Caco-2 (cell line): ENCODE data around the gene DHRSX. TPM values are rescaled to one million over a fixed set of nuclear protein-coding genes. Genes with fewer than 3 reads are reported as not detected.

ENCODE experiments used
- BruUV-seq: library from RNA; stranded (reverse); fragments of 400-500 nt; replicated peaks from 2 replicates; lab custom pipeline; 2021; lab: Mats Ljungman, UMichigan
- CTCF ChIA-PET: fragments of 300-600 bp; sonication (Branson Sonifier 250); formaldehyde crosslinking; loops from one replicate; lab custom pipeline; 2022; ENCODE audit warnings: antibody characterized with exemption; lab: Charles Lee
- POLR2A ChIA-PET: fragments of 300-600 bp; sonication (Branson Sonifier 250); formaldehyde crosslinking; loops from one replicate; lab custom pipeline; 2022; ENCODE audit warnings: antibody characterized with exemption; lab: Charles Lee
- DNase-seq, 2 experiments: peaks; one replicate each; pipeline versions ENCODE4 v3.0.0 to v3.0.0-alpha.2; 2020 to 2022
- H3K27me3 ChIP-seq: replicated peaks from 2 replicates; pipeline ENCODE4 v1.6.0; 2011; ENCODE audit warnings: low read length; ENCODE audit not compliant: control insufficient read depth, insufficient read depth
- H3K36me3 ChIP-seq: 2 replicates; pipeline ENCODE4 v1.5.1; 2011; ENCODE audit warnings: low read length; ENCODE audit not compliant: control insufficient read depth, insufficient read depth
- H3K4me1 ChIP-seq: fragments of 250-450 bp; sonication (Bioruptor Pico); 2 replicates; pipeline ENCODE4 v1.5.1; 2020; ENCODE audit warnings: mild to moderate bottlenecking
- H3K4me3 ChIP-seq: 2 replicates; pipeline ENCODE4 v1.5.1; 2011; ENCODE audit warnings: low read depth, mild to moderate bottlenecking, control low read depth, low read length
- H3K9me3 ChIP-seq: fragments of 250-450 bp; sonication (Bioruptor Pico); 2 replicates; pipeline ENCODE4 v1.5.1; 2020; ENCODE audit warnings: mild to moderate bottlenecking, moderate library complexity
- H3K27ac Mint-ChIP-seq: one replicate; pipeline ENCODE4 v1.8.0; 2022; ENCODE audit warnings: mixed read lengths; ENCODE audit not compliant: unreplicated experiment
- H3K27me3 Mint-ChIP-seq: one replicate; pipeline ENCODE4 v1.8.0; 2022; ENCODE audit warnings: mixed read lengths; ENCODE audit not compliant: insufficient read depth, unreplicated experiment
- H3K36me3 Mint-ChIP-seq: one replicate; pipeline ENCODE4 v1.8.0; 2022; ENCODE audit warnings: mild to moderate bottlenecking, mixed read lengths; ENCODE audit not compliant: insufficient read depth, unreplicated experiment
- H3K4me1 Mint-ChIP-seq: one replicate; pipeline ENCODE4 v1.8.0; 2022; ENCODE audit warnings: low read depth, mixed read lengths; ENCODE audit not compliant: unreplicated experiment
- H3K4me3 Mint-ChIP-seq: one replicate; pipeline ENCODE4 v1.8.0; 2022; ENCODE audit warnings: mild to moderate bottlenecking, moderate library complexity, mixed read lengths; ENCODE audit not compliant: unreplicated experiment
- H3K9me3 Mint-ChIP-seq: one replicate; pipeline ENCODE4 v1.8.0; 2022; ENCODE audit warnings: mixed read lengths; ENCODE audit not compliant: unreplicated experiment
- intact Hi-C: fragments of 100-400 bp; cut with micrococcal nuclease; formaldehyde crosslinking; loops from one replicate; pipeline ENCODE4 v1.10.0; 2022; ENCODE audit not compliant: unreplicated experiment
- total RNA-seq: library from RNA; stranded (reverse); gene quantifications from 2 replicates; pipeline ENCODE4 v1.2.3, GENCODE V29; 2022
- TF ChIP-seq, protein P1 (sequence below), 2 experiments: fragments of 200-600 bp in 1 of 2; IDR thresholded peaks; 1 replicate in 1 of 2; 2 replicates in 1 of 2; pipeline versions ENCODE4 v1.5.1 to v1.8.0; 2011 to 2022; ENCODE audit warnings: antibody characterized with exemption in 1 of 2, control low read depth in 1 of 2, inconsistent platforms in 1 of 2, low read depth in 1 of 2, low read length in 1 of 2, mild to moderate bottlenecking in 1 of 2, moderate library complexity in 1 of 2; ENCODE audit not compliant: insufficient read depth in 1 of 2, severe bottlenecking in 1 of 2, unreplicated experiment in 1 of 2

DHRSX gene
- total RNA-seq, 1 experiment from 2014 or later: 64.1 TPM

DNA sequence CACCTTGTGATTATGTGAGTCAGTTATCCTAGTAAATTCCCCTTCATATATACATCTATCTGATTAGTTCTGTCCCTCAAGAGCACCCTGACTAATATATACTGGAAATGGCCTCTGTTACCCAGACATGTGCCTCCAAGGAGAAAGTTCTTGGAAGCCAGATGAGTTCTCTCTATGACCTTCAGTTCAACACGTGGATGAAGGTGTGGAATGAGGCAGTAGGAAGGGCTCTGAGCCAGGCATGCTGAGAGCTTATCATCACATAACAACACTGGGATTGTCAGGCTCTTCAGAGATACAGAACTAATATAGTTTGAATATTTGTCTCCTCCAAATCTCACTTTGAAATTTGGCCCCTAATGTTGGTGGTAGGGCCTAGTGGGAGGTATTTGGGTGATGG lies 44.4 kb upstream of the DHRSX start:
- H3K27me3 ChIP-seq: no peaks in the 10 kb centered on the region
- TF ChIP-seq, protein P1, sequence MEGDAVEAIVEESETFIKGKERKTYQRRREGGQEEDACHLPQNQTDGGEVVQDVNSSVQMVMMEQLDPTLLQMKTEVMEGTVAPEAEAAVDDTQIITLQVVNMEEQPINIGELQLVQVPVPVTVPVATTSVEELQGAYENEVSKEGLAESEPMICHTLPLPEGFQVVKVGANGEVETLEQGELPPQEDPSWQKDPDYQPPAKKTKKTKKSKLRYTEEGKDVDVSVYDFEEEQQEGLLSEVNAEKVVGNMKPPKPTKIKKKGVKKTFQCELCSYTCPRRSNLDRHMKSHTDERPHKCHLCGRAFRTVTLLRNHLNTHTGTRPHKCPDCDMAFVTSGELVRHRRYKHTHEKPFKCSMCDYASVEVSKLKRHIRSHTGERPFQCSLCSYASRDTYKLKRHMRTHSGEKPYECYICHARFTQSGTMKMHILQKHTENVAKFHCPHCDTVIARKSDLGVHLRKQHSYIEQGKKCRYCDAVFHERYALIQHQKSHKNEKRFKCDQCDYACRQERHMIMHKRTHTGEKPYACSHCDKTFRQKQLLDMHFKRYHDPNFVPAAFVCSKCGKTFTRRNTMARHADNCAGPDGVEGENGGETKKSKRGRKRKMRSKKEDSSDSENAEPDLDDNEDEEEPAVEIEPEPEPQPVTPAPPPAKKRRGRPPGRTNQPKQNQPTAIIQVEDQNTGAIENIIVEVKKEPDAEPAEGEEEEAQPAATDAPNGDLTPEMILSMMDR (IDR thresholded peaks at IDR 0.05; ENCODE audit: insufficient read depth in 1 of 2, low read depth in 1 of 2, low read length in 1 of 2, severe bottlenecking in 1 of 2, unreplicated experiment in 1 of 2): no peak
- no peak overlapping the region for H3K4me3 ChIP-seq
- no peaks in the 10 kb centered on the region for H3K27me3 Mint-ChIP-seq
- H3K36me3 ChIP-seq: no peaks in the 10 kb centered on the region
- H3K27ac Mint-ChIP-seq: no peak overlapping the region
- H3K4me1 ChIP-seq: no peaks in the 10 kb centered on the region
- intact Hi-C loops: no loop called here
- H3K9me3 ChIP-seq: no peaks in the 10 kb centered on the region
- BruUV-seq: no TSS peak
- peaks cover 8% of the 10 kb centered on the region for H3K4me1 Mint-ChIP-seq
- H3K36me3 Mint-ChIP-seq: peaks cover 6% of the 10 kb centered on the region
- DNase-seq: no peak
- ChIA-PET CTCF (no interaction called here), POLR2A (no interaction called here)
- H3K9me3 Mint-ChIP-seq: peaks cover 15% of the 10 kb centered on the region
- no peak overlapping the region for H3K4me3 Mint-ChIP-seq

DNA sequence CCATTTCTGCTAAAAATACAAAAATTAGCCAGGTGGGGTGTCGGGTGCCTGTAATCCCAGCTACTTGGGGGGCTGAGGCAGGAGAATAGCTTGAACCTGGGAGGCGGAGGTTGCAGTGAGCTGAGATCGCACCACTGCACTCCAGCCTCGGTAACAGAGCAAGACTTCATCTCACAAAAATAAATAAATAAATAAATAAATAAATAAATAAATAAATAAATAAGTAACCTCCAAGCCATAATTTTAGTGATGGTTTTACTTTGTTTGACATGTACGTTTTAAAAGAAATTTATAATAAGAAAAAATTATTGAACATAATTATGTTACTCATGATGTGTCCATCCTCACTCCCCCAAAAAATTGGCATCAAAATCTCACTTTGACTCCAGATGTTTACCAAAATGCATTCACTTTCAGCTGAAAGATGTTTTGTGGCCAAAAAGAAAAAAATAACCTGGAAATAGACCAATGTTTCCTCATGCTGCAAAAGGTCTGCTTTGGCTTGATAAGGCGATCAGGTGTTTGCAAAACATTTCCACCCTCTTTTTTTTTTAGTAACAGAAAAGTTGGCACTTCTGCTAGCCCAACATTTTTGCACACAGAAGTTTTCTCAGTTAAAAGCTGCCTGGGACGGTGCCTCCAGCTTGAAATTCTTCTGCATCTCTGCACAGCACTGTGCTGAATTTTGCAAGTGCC lies 42.2 kb upstream of the DHRSX start:
- intact Hi-C loops: no loop called here
- Mint-ChIP-seq H3K27ac (no peak overlapping the region), H3K4me1 (peaks cover 2% of the 10 kb centered on the region), H3K36me3 (peaks cover 6% of the 10 kb centered on the region), H3K4me3 (no peak overlapping the region), H3K27me3 (no peaks in the 10 kb centered on the region), H3K9me3 (peaks cover 15% of the 10 kb centered on the region)
- TF ChIP-seq, protein P1 (IDR thresholded peaks at IDR 0.05; ENCODE audit: insufficient read depth in 1 of 2, low read depth in 1 of 2, low read length in 1 of 2, severe bottlenecking in 1 of 2, unreplicated experiment in 1 of 2): no peak
- ChIA-PET CTCF (no interaction called here), POLR2A (no interaction called here)
- DNase-seq: no peak
- no peaks in the 10 kb centered on the region for H3K9me3 ChIP-seq
- no peaks in the 10 kb centered on the region for H3K36me3 ChIP-seq
- no TSS peak for BruUV-seq
- no peaks in the 10 kb centered on the region for H3K27me3 ChIP-seq
- H3K4me1 ChIP-seq: no peaks in the 10 kb centered on the region
- no peak overlapping the region for H3K4me3 ChIP-seq

DNA sequence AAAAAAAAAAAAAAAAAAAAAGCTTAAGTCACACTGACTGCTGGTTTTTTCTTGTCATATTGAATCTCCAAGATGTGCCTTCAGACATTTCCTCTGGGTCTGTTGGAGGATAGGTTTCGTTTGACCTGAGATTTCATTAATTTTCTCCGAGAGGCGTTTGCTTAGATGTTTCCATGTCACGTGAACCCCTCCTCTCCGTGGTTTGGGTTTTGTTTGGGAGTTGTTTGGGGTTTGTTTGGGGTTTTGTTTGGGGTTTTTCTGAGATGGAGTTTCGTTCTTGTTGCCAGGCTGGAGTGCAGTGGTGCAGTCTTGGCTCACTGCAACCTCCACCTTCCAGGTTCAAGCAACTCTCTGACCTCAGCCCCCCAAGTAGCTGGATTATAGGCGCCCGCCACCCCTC lies 40.8 kb upstream of the DHRSX start:
- DNase-seq: no peak
- BruUV-seq: no TSS peak

More for the DNA sequence above, 40.8 kb upstream of the DHRSX start:
- Histone ChIP-seq H3K4me3 (no peak overlapping the region), H3K36me3 (no peaks in the 10 kb centered on the region), H3K4me1 (no peaks in the 10 kb centered on the region), H3K9me3 (no peaks in the 10 kb centered on the region), H3K27me3 (no peaks in the 10 kb centered on the region)
- peaks cover 7% of the 10 kb centered on the region for H3K4me1 Mint-ChIP-seq
- peaks cover 15% of the 10 kb centered on the region for H3K9me3 Mint-ChIP-seq
- no peaks in the 10 kb centered on the region for H3K27me3 Mint-ChIP-seq
- no peak overlapping the region for H3K27ac Mint-ChIP-seq
- ChIA-PET POLR2A (no interaction called here), CTCF (no interaction called here)
- TF ChIP-seq, protein P1 (IDR thresholded peaks at IDR 0.05; ENCODE audit: insufficient read depth in 1 of 2, low read depth in 1 of 2, low read length in 1 of 2, severe bottlenecking in 1 of 2, unreplicated experiment in 1 of 2): no peak
- H3K36me3 Mint-ChIP-seq: peaks cover 6% of the 10 kb centered on the region
- intact Hi-C loops: no loop called here
- no peak overlapping the region for H3K4me3 Mint-ChIP-seq
